ENCODE results near the gene EWSR1. TPM values are rescaled to one million over a fixed set of nuclear protein-coding genes. Genes with fewer than 3 reads are reported as not detected.

Gene EWSR1
- total RNA-seq, 3 donors from 2014 or later (not counting 1 experiment from before 2014, with no cell fraction given): 366 to 387 (median 382) TPM

- intact Hi-C loops (cut with micrococcal nuclease): no loop called here
- Histone ChIP-seq H3K27ac (ENCODE audit: low read length) (no peak overlapping the region), H3K9me3 (ENCODE audit: control insufficient read depth, insufficient read depth, low read length) (no peaks in the 10 kb centered on the region), H3K4me1 (ENCODE audit: control insufficient read depth, insufficient read depth, low read length) (no peaks in the 10 kb centered on the region), H3K4me3 (ENCODE audit: low read length) (no peak overlapping the region), H3K36me3 (ENCODE audit: control insufficient read depth, insufficient read depth, low read length) (peaks cover 76% of the 10 kb centered on the region), H3K27me3 (ENCODE audit: control insufficient read depth, insufficient read depth, low read length) (no peaks in the 10 kb centered on the region)
- Mint-ChIP-seq H3K27ac (no peak overlapping the region), H3K27me3 (ENCODE audit: low read depth in 2 of 2) (no peaks in the 10 kb centered on the region), H3K36me3 (no peaks in the 10 kb centered on the region), H3K9me3 (no peaks in the 10 kb centered on the region), H3K4me1 (peaks cover 0 to 8% of the 10 kb centered on the region in 2 donors), H3K4me3 (no peak overlapping the region)
- ATAC-seq: no peak
- TF ChIP-seq, protein P1, sequence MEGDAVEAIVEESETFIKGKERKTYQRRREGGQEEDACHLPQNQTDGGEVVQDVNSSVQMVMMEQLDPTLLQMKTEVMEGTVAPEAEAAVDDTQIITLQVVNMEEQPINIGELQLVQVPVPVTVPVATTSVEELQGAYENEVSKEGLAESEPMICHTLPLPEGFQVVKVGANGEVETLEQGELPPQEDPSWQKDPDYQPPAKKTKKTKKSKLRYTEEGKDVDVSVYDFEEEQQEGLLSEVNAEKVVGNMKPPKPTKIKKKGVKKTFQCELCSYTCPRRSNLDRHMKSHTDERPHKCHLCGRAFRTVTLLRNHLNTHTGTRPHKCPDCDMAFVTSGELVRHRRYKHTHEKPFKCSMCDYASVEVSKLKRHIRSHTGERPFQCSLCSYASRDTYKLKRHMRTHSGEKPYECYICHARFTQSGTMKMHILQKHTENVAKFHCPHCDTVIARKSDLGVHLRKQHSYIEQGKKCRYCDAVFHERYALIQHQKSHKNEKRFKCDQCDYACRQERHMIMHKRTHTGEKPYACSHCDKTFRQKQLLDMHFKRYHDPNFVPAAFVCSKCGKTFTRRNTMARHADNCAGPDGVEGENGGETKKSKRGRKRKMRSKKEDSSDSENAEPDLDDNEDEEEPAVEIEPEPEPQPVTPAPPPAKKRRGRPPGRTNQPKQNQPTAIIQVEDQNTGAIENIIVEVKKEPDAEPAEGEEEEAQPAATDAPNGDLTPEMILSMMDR (IDR thresholded peaks at IDR 0.05): no peak
- no peak for DNase-seq
- WGBS (ENCODE audit: insufficient coverage): 93% methylated on average over 8 of the region's 8 CpGs
Observed at GRCh38 chr22:29332886-29333496, 64.9 kb downstream of the EWSR1 start.

GRCh38 chr22:29334148-29334547, 66.1 kb downstream of the EWSR1 start:
- no peak overlapping the region for H3K27ac ChIP-seq (ENCODE audit: low read length)
- Mint-ChIP-seq H3K4me1 (peaks cover 0 to 8% of the 10 kb centered on the region in 2 donors), H3K36me3 (no peaks in the 10 kb centered on the region), H3K27me3 (ENCODE audit: low read depth in 2 of 2) (no peaks in the 10 kb centered on the region), H3K4me3 (no peak overlapping the region), H3K27ac (no peak overlapping the region), H3K9me3 (no peaks in the 10 kb centered on the region)
- TF ChIP-seq, protein P1 (IDR thresholded peaks at IDR 0.05): no peak
- peaks cover 79% of the 10 kb centered on the region for H3K36me3 ChIP-seq (ENCODE audit: control insufficient read depth, insufficient read depth, low read length)
- ATAC-seq (no peak), DNase-seq (no peak)
- WGBS (ENCODE audit: insufficient coverage): 97% methylated on average over 6 of the region's 7 CpGs
- H3K9me3 ChIP-seq (ENCODE audit: control insufficient read depth, insufficient read depth, low read length): no peaks in the 10 kb centered on the region
- H3K27me3 ChIP-seq (ENCODE audit: control insufficient read depth, insufficient read depth, low read length): no peaks in the 10 kb centered on the region
- no peaks in the 10 kb centered on the region for H3K4me1 ChIP-seq (ENCODE audit: control insufficient read depth, insufficient read depth, low read length)
- no peak overlapping the region for H3K4me3 ChIP-seq (ENCODE audit: low read length)
- intact Hi-C loops (cut with micrococcal nuclease): no loop called here

- no peak overlapping the region for H3K4me3 ChIP-seq (ENCODE audit: low read length)
- no peak overlapping the region for H3K27ac ChIP-seq (ENCODE audit: low read length)
- ATAC-seq: no peak
- intact Hi-C loops (cut with micrococcal nuclease): no loop called here
- H3K27me3 ChIP-seq (ENCODE audit: control insufficient read depth, insufficient read depth, low read length): no peaks in the 10 kb centered on the region
- no peaks in the 10 kb centered on the region for H3K27me3 Mint-ChIP-seq (ENCODE audit: low read depth in 2 of 2)
- no peaks in the 10 kb centered on the region for H3K36me3 Mint-ChIP-seq
- H3K4me1 ChIP-seq (ENCODE audit: control insufficient read depth, insufficient read depth, low read length): no peaks in the 10 kb centered on the region
- H3K4me1 Mint-ChIP-seq: peaks cover 0 to 8% of the 10 kb centered on the region in 2 donors
- WGBS (ENCODE audit: insufficient coverage): 92% methylated on average over 12 of the region's 12 CpGs
- H3K27ac Mint-ChIP-seq: no peak overlapping the region
- TF ChIP-seq, protein P1 (IDR thresholded peaks at IDR 0.05): no peak
- DNase-seq: no peak
- H3K36me3 ChIP-seq (ENCODE audit: control insufficient read depth, insufficient read depth, low read length): peaks cover 79% of the 10 kb centered on the region
- no peaks in the 10 kb centered on the region for H3K9me3 Mint-ChIP-seq
- no peak overlapping the region for H3K4me3 Mint-ChIP-seq
- H3K9me3 ChIP-seq (ENCODE audit: control insufficient read depth, insufficient read depth, low read length): no peaks in the 10 kb centered on the region
Observed at GRCh38 chr22:29334696-29335344, 66.8 kb downstream of the EWSR1 start.

Data from natural killer cell (primary cell).